ENCODE data around the gene USH1C. TPM values are rescaled to one million over a fixed set of nuclear protein-coding genes. Genes with fewer than 3 reads are reported as not detected.

USH1C gene
- total RNA-seq, 4 donors from 2014 or later = 1.1 TPM; not detected in 3

DNA sequence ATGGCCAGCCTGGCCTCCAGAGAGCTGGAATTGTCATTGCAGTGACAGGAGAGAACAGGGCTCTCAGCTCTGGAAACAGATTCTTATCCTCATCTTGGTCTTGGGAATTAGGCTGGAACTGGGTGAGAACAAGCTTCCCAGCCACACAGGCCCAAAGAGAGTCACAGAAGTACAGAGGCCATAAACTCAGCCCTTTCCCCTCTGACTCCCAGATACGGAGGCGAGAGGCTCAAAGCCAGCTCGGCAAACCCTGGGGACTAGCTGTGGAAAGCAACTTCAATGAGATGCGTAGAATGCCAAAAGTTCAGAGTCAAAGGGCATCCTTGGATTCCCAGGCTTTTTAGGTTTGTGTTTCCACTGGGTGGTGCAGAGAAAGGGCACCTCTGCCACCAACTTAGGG is 53.3 kb downstream of the USH1C start:
- WGBS, 2 donors (ENCODE audit: low coverage in 1 of 2) = 70 to 100% methylated on average over 1 to 2 of the region's 4 CpGs
- Histone ChIP-seq H3K4me3 (no peak overlapping the region), H3K27ac (no peak overlapping the region), H3K36me3 (no peaks in the 10 kb centered on the region), H3K4me1 (no peaks in the 10 kb centered on the region), H3K27me3 (peaks cover 44% of the 10 kb centered on the region), H3K9me3 (no peaks in the 10 kb centered on the region)
- ATAC-seq = no peak
- TF ChIP-seq, protein P1, sequence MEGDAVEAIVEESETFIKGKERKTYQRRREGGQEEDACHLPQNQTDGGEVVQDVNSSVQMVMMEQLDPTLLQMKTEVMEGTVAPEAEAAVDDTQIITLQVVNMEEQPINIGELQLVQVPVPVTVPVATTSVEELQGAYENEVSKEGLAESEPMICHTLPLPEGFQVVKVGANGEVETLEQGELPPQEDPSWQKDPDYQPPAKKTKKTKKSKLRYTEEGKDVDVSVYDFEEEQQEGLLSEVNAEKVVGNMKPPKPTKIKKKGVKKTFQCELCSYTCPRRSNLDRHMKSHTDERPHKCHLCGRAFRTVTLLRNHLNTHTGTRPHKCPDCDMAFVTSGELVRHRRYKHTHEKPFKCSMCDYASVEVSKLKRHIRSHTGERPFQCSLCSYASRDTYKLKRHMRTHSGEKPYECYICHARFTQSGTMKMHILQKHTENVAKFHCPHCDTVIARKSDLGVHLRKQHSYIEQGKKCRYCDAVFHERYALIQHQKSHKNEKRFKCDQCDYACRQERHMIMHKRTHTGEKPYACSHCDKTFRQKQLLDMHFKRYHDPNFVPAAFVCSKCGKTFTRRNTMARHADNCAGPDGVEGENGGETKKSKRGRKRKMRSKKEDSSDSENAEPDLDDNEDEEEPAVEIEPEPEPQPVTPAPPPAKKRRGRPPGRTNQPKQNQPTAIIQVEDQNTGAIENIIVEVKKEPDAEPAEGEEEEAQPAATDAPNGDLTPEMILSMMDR (IDR thresholded peaks at IDR 0.05) = no peak
- TF ChIP-seq POLR2AphosphoS5 (IDR thresholded peaks at IDR 0.05) = no peak
- TF ChIP-seq POLR2A (IDR thresholded peaks at IDR 0.05) = no peak

DNA sequence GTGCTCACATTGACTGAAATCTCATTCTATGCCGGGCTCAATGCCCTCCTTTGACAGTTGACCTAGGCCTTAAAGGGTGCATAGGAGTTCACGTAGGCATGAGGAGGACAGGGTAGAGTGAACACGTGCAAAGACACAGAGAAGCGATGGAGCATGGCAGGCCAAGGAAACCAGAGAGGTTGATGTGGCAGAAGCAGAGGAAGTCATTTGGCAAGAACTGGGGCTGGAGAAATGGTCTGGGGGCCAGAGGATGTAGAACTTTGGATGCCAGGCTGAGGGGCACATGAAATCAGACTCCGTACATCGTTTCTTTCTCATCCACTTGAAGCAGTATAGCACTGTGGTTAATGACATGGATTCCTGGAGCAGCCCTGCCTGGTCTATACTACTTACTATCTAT is 54.0 kb downstream of the USH1C start:
- no peaks in the 10 kb centered on the region for H3K4me1 ChIP-seq
- no peak for ATAC-seq
- H3K27ac ChIP-seq = no peak overlapping the region
- TF ChIP-seq POLR2AphosphoS5 (IDR thresholded peaks at IDR 0.05) = no peak
- no peak for TF ChIP-seq POLR2A (IDR thresholded peaks at IDR 0.05)
- TF ChIP-seq, protein P1 (IDR thresholded peaks at IDR 0.05) = no peak
- no peak for TF ChIP-seq EP300 (IDR thresholded peaks at IDR 0.05)
- no peak overlapping the region for H3K4me3 ChIP-seq
- 85 to 90% methylated on average over 2 to 6 of the region's 6 CpGs for WGBS, 2 donors (ENCODE audit: low coverage in 1 of 2)
- peaks cover 44% of the 10 kb centered on the region for H3K27me3 ChIP-seq
- H3K36me3 ChIP-seq = no peaks in the 10 kb centered on the region
- H3K9me3 ChIP-seq = no peaks in the 10 kb centered on the region

DNA sequence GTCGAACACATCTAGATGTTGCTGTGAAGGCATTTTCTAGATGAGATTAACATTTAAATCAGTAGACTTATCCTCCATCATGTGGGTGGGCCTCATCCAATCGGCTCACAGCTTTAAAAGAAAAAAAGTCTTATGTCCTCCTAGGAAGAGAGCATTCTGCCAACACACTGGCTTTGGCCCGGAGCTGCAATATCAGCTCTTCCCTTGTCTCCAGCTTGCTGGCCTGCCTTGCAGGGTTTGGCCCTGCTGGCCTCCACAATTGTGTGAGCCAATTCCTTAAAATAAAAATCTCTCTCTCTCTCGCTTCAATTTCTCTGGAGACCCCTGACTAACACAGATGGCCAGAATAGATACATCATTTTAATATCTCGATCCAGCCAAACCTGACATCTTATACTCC is 54.5 kb downstream of the USH1C start:
- no peak for ATAC-seq
- Histone ChIP-seq H3K4me1 (no peaks in the 10 kb centered on the region), H3K27me3 (peaks cover 43% of the 10 kb centered on the region), H3K27ac (no peak overlapping the region), H3K9me3 (no peaks in the 10 kb centered on the region), H3K36me3 (no peaks in the 10 kb centered on the region), H3K4me3 (no peak overlapping the region)
- TF ChIP-seq EP300 (IDR thresholded peaks at IDR 0.05) (no peak), POLR2AphosphoS5 (IDR thresholded peaks at IDR 0.05) (no peak), POLR2A (IDR thresholded peaks at IDR 0.05) (no peak)
- TF ChIP-seq, protein P1 (IDR thresholded peaks at IDR 0.05) = no peak
- 57 to 65% methylated on average over 3 to 4 of the region's 5 CpGs for WGBS, 2 donors (ENCODE audit: low coverage in 1 of 2)

DNA sequence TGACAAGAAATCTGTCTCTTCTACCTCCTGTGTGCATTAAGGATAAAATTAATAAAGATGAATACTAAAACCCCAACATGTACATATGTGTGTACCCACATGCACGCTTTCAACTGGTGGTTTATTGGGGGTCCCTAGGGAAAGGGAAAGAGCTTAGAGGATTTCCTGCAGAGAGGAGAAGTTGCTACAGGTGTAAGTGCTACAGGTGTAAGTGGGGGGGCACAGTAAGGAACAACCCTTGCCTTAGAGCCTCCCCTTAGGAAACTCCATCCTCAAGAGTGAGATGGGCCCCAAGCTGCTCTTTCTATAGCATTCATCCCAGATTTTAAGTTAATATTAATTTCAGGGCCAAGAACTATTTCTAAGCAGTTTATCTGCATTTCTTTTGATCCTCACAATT is 55.7 kb downstream of the USH1C start:
- H3K27me3 ChIP-seq = peaks cover 37% of the 10 kb centered on the region
- H3K4me3 ChIP-seq = no peak overlapping the region
- H3K9me3 ChIP-seq = no peaks in the 10 kb centered on the region
- H3K36me3 ChIP-seq = no peaks in the 10 kb centered on the region
- ATAC-seq = no peak
- no peak overlapping the region for H3K27ac ChIP-seq
- TF ChIP-seq EP300 (IDR thresholded peaks at IDR 0.05) (no peak), POLR2A (IDR thresholded peaks at IDR 0.05) (no peak), POLR2AphosphoS5 (IDR thresholded peaks at IDR 0.05) (no peak)
- TF ChIP-seq, protein P1 (IDR thresholded peaks at IDR 0.05) = no peak
- 86 to 100% methylated on average over 1 of the region's 1 CpG for WGBS, 2 donors (ENCODE audit: low coverage in 1 of 2)
- no peaks in the 10 kb centered on the region for H3K4me1 ChIP-seq

DNA sequence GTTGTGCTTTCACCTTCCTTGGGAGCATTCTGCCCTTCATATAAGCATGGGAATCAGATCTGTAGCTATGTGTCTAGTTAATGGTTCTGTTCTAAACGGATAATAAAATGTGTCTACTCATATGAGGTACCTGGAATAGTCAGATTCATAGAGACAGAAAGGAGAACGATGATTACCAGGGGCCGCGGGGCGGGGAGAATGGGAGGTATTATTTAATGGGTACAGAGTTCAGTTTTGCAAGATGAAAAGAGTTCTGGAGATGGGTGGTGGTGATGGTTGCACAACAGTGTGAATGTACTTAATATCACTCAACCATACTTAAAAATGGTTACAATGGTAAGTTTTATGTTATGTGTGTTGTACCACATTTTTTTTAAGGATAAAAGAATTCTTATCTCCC is 57.6 kb downstream of the USH1C start:
- H3K9me3 ChIP-seq = no peaks in the 10 kb centered on the region
- peaks cover 23% of the 10 kb centered on the region for H3K27me3 ChIP-seq
- no peak overlapping the region for H3K4me3 ChIP-seq
- ATAC-seq = no peak
- no peak overlapping the region for H3K27ac ChIP-seq
- no peaks in the 10 kb centered on the region for H3K36me3 ChIP-seq
- TF ChIP-seq POLR2AphosphoS5 (IDR thresholded peaks at IDR 0.05) (no peak), EP300 (IDR thresholded peaks at IDR 0.05) (no peak)
- TF ChIP-seq, protein P1 (IDR thresholded peaks at IDR 0.05) = no peak
- WGBS, 2 donors (ENCODE audit: low coverage in 1 of 2) = 64 to 79% methylated on average over 4 to 5 of the region's 5 CpGs
- H3K4me1 ChIP-seq = no peaks in the 10 kb centered on the region

All from gastroesophageal sphincter (tissue), 4 donors.